ENCODE measurements around the gene RND1.
"Not testable (repeated sequence)": the region's sequence is repeated elsewhere in the genome, so short reads cannot be mapped to it uniquely, and the experiment has no call there.

Gene RND1

GRCh38 chr12:48866052-48866711, 512 bp upstream of the RND1 start:
- DNase-seq, result no peak

- no peak for DNase-seq
Measured at GRCh38 chr12:48863291-48863690, 2.4 kb downstream of the RND1 start.

GRCh38 chr12:48862760-48863159, 2.9 kb downstream of the RND1 start:
- no peak for DNase-seq

- no peak for DNase-seq
Measured at GRCh38 chr12:48861111-48861510, 4.6 kb downstream of the RND1 start.

- not testable (repeated sequence) for DNase-seq
Measured at GRCh38 chr12:48860236-48860635, 5.4 kb downstream of the RND1 start.

- no peak for DNase-seq
Measured at GRCh38 chr12:48859607-48860006, 6.1 kb downstream of the RND1 start.

- no peak for DNase-seq
Measured at GRCh38 chr12:48858043-48858442, 7.6 kb downstream of the RND1 start.

- no peak for DNase-seq
Measured at GRCh38 chr12:48857278-48857994, 8.2 kb downstream of the RND1 start.

- DNase-seq, result no peak
Measured at GRCh38 chr12:48856379-48856778, 9.3 kb downstream of the RND1 start.

- DNase-seq, result not testable (repeated sequence)
Measured at GRCh38 chr12:48854932-48855331, 10.7 kb downstream of the RND1 start.

- DNase-seq, result no peak
Measured at GRCh38 chr12:48854488-48854887, 11.2 kb downstream of the RND1 start.

- peak; percentile 77 for DNase-seq
Measured at GRCh38 chr12:48852734-48853688, 12.7 kb downstream of the RND1 start.

GRCh38 chr12:48851883-48852733, 13.6 kb downstream of the RND1 start, which contains the start of gene DDX23:
TSS of gene DDX23 (minus strand) at chr12:48852163. CDS start at chr12:48845782, 6,381 bp downstream.
- DNase-seq, result peak; percentile 96

- not testable (repeated sequence) for DNase-seq
Measured at GRCh38 chr12:48842021-48842420, 23.6 kb downstream of the RND1 start.

- DNase-seq, result no peak
Measured at GRCh38 chr12:48838048-48838447, 27.6 kb downstream of the RND1 start.

- DNase-seq, result no peak
Measured at GRCh38 chr12:48832321-48833060, 33.2 kb downstream of the RND1 start.

GRCh38 chr12:48831257-48831656, 34.4 kb downstream of the RND1 start:
- no peak for DNase-seq

GRCh38 chr12:48828841-48829575, 36.7 kb downstream of the RND1 start:
- no peak for DNase-seq

- no peak for DNase-seq
Measured at GRCh38 chr12:48828293-48828692, 37.4 kb downstream of the RND1 start.

- no peak for DNase-seq
Measured at GRCh38 chr12:48827513-48828096, 38.1 kb downstream of the RND1 start.
